Activated CD8-positive, alpha-beta memory T cell treated with anti-CD3 and anti-CD28 coated beads for 36 hours (primary cell): ENCODE data around the gene USP21. TPM values are rescaled to one million over a fixed set of nuclear protein-coding genes. Genes with fewer than 3 reads are reported as not detected.

Source experiments
- total RNA-seq, 2 experiments: library from RNA; stranded (reverse); gene quantifications; one replicate each; pipeline ENCODE4 v1.2.3, GENCODE V29; 2021

USP21 gene
- total RNA-seq, 2 experiments from 2014 or later = 23.4 to 25.3 TPM

Other genes with a start within 250 kb of the USP21 start
- not detected for gene ITLN2, start 204.7 kb upstream of the USP21 start, total RNA-seq
- gene F11R, start 138.3 kb upstream of the USP21 start, total RNA-seq = 10 to 100 TPM in 1 of 2 experiments, 1 to 10 TPM in 1; 8.6 to 11.5 TPM
- gene TSTD1, start 120.5 kb upstream of the USP21 start, total RNA-seq = 10 to 100 TPM; 40.9 to 43.2 TPM
- 10 to 100 TPM; 58.4 to 63.8 TPM for gene USF1, start 113.5 kb upstream of the USP21 start, total RNA-seq
- 100 to 1,000 TPM; 149 TPM for gene ARHGAP30, start 89.6 kb upstream of the USP21 start, total RNA-seq
- gene NECTIN4, start 69.9 kb upstream of the USP21 start, total RNA-seq = under 1 TPM in 1 of 2 experiments, not detected in 1; 0.08 TPM
- under 1 TPM; 0.38 to 0.53 TPM for gene KLHDC9, start 61.1 kb upstream of the USP21 start, total RNA-seq
- gene PFDN2, start 41.5 kb upstream of the USP21 start, total RNA-seq = 100 to 1,000 TPM; 148 to 159 TPM
- gene NIT1, start 41.4 kb upstream of the USP21 start, total RNA-seq = 10 to 100 TPM; 38.6 to 40.3 TPM
- gene DEDD, start 26.8 kb upstream of the USP21 start, total RNA-seq = 10 to 100 TPM; 42.4 to 42.7 TPM
- 10 to 100 TPM; 99.0 to 99.9 TPM for gene UFC1, start 5.5 kb upstream of the USP21 start, total RNA-seq
- gene PPOX, start 6.9 kb downstream of the USP21 start, total RNA-seq = 10 to 100 TPM; 23.1 to 24.1 TPM
- 10 to 100 TPM; 56.4 to 58.9 TPM for gene B4GALT3, start 18.0 kb downstream of the USP21 start, total RNA-seq
- under 1 TPM; 0.27 to 0.69 TPM for gene ADAMTS4, start 39.6 kb downstream of the USP21 start, total RNA-seq
- gene NDUFS2, start 42.9 kb downstream of the USP21 start, total RNA-seq = 10 to 100 TPM; 87.3 to 88.8 TPM
- gene FCER1G, start 55.8 kb downstream of the USP21 start, total RNA-seq = 1 to 10 TPM in 1 of 2 experiments, under 1 TPM in 1; 0.95 to 1.1 TPM
- gene APOA2, start 64.1 kb downstream of the USP21 start, total RNA-seq = not detected
- gene TOMM40L, start 66.6 kb downstream of the USP21 start, total RNA-seq = 10 to 100 TPM; 23.7 to 25.1 TPM
- gene NR1I3, start 78.7 kb downstream of the USP21 start, total RNA-seq = not detected
- under 1 TPM in 1 of 2 experiments, not detected in 1; 0.13 TPM for gene PCP4L1, start 99.2 kb downstream of the USP21 start, total RNA-seq
- gene MPZ, start 150.5 kb downstream of the USP21 start, total RNA-seq = 1 to 10 TPM; 2.3 to 2.6 TPM
- gene SDHC, start 154.9 kb downstream of the USP21 start, total RNA-seq = 100 to 1,000 TPM; 211 to 218 TPM
- gene CFAP126, start 208.4 kb downstream of the USP21 start, total RNA-seq = not detected